Heart left ventricle (tissue), 16 donors: ENCODE results near the gene DENND6B. TPM values are rescaled to one million over a fixed set of nuclear protein-coding genes. Genes with fewer than 3 reads are reported as not detected.

Experiments used
- ATAC-seq, 4 donors: fragments of 200-7000 bp; cut with Tn5 transposase; one replicate each; pipeline ENCODE4 v1.9.1; 2020 to 2022; ENCODE audit warnings: moderate library complexity in 4 of 4, mild to moderate bottlenecking in 3 of 4, moderate number of reproducible peaks in 1 of 4
- DNase-seq, 5 donors: peaks; one replicate each; pipeline ENCODE4 v3.0.0-alpha.2; 2020
- H3K27ac ChIP-seq, 12 donors: fragments of 200-600 bp; sonication (generic) in 4 of 12; one replicate each; pipeline versions ENCODE4 v1.5.0 to v1.8.0; 2016 to 2022; ENCODE audit warnings: mild to moderate bottlenecking in 2 of 12
- H3K27me3 ChIP-seq, 9 donors: fragments of 200-600 bp; sonication (generic) in 2 of 9; one replicate each; pipeline versions ENCODE4 v1.5.1 to v1.8.0; 2016 to 2022; ENCODE audit warnings: mild to moderate bottlenecking in 3 of 9
- H3K36me3 ChIP-seq, 9 donors: fragments of 200-600 bp; sonication (generic) in 2 of 9; one replicate each; pipeline versions ENCODE4 v1.5.0 to v1.8.0; 2018 to 2022; ENCODE audit warnings: mild to moderate bottlenecking in 2 of 9
- H3K4me1 ChIP-seq, 12 donors: fragments of 200-600 bp; sonication (generic) in 4 of 12; one replicate each; pipeline versions ENCODE4 v1.5.0 to v1.8.0; 2016 to 2022; ENCODE audit warnings: mild to moderate bottlenecking in 3 of 12
- H3K4me3 ChIP-seq, 12 donors: fragments of 200-600 bp; sonication (generic) in 4 of 12; one replicate each; pipeline versions ENCODE4 v1.5.0 to v1.8.0; 2017 to 2022; ENCODE audit warnings: mild to moderate bottlenecking in 9 of 12, moderate library complexity in 4 of 12
- H3K9me3 ChIP-seq, 12 donors: fragments of 200-600 bp; sonication (generic) in 4 of 12; one replicate each; pipeline versions ENCODE4 v1.5.0 to v1.8.0; 2016 to 2022; ENCODE audit warnings: mild to moderate bottlenecking in 1 of 12
- CTCF ChIP-seq, 12 donors: fragments of 200-600 bp; sonication (generic) in 4 of 12; IDR thresholded peaks; one replicate each; pipeline versions ENCODE4 v1.5.0 to v1.8.0; 2018 to 2022; ENCODE audit warnings: antibody characterized with exemption in 12 of 12, mild to moderate bottlenecking in 5 of 12
- POLR2A ChIP-seq, 2 donors: fragments of 450-650 bp; IDR thresholded peaks; one replicate each; pipeline ENCODE4 v1.6.1; 2017; ENCODE audit warnings: antibody characterized with exemption in 2 of 2, mild to moderate bottlenecking in 2 of 2, moderate library complexity in 2 of 2
- WGBS, 4 donors: extraction: QIAGEN DNeasy Blood & Tissue Kit in 2 of 4; methylation state at CpG; one replicate each; pipeline versions ENCODE4 v1.1.5 to v1.1.7; 2013 to 2018; 5-methylcytosine and 5-hydroxymethylcytosine counted together
- intact Hi-C, 10 donors: fragments of 100-400 bp; cut with DNase I; formaldehyde crosslinking; loops; one replicate each; pipeline versions ENCODE4 v1.11.1 to v1.14.2; 2022
- polyA plus RNA-seq, 2 donors: library from polyadenylated mRNA; stranded (reverse); fragments of 200-250 nt; gene quantifications; one replicate each; pipeline ENCODE4 v1.2.3, GENCODE V29; 2013
- total RNA-seq, 9 donors: library from RNA; depleted of rRNA in 2 of 9; stranded (reverse); fragments of >200 nt in 2 of 9; fragmentation: NEBNext Ultra II Directional in 3 of 9; extraction: Animal tissue kit (Norgen Biotek cat#: 25700) in 3 of 9; gene quantifications; one replicate each; pipeline versions ENCODE4 v1.1.0 to v1.2.4, GENCODE V29; 2016 to 2023
- donor health status: ischemic (EF 13 %, LVEDD 7.1; RV severe dilation, severe dysfunction).
- donor health status: healthy with polysubstance abuse.
- donor health status: DM: no; HTN: yes; CAD: no.
- donor health status: DM: no; HTN: no; CAD: no.
- donor health status: ischemic (EF 25% LVEDD 6.9; RV normal size, moderate dysfunction).
- donor health status: ischemic (EF 25% LVEDD 5.7; RV mildly dilated, moderate dysfunction).
- donor health status: healthy.
- donor health status: DM: yes; HTN: yes; CAD: no.
- donor health status: ischemic (EF 35%, LVEDD 5.7; RV mildly dilated, moderate dysfunction).
- donor health status: nonischemic (EF 11% LVEDD 7.7; RV severe dilation, severe dysfunction).
- donor health status: DM: yes; HTN: yes; CAD: no.
- donor health status: PGD.
- donor health status: ischemic (EF 29% LVEDD 5.4; RV normal size, mild dysfunction).
- donor health status: nonischemic (EF 23%, LVEDD 6.1; RV moderate dilation, normal function).

The DENND6B gene
- total and polyA plus RNA-seq, 11 donors: 1.0 to 3.2 (median 1.5) TPM

- H3K27ac ChIP-seq: peak overlapping the region in 7 of 12 donors; percentile 24 to 61 (median 34)
- H3K4me3 ChIP-seq: no peak overlapping the region
- intact Hi-C loops: no loop called here
- peaks cover 10 to 98% (median 82%) of the 10 kb centered on the region in 12 donors for H3K4me1 ChIP-seq
- no peaks in the 10 kb centered on the region for H3K9me3 ChIP-seq
- ATAC-seq (no peak), DNase-seq (no peak)
- WGBS, 4 donors: 83 to 88% (median 86%) methylated on average over 13 to 20 of the region's 20 CpGs
- no peaks in the 10 kb centered on the region for H3K27me3 ChIP-seq
- H3K36me3 ChIP-seq: no peaks in the 10 kb centered on the region
- TF ChIP-seq POLR2A (IDR thresholded peaks at IDR 0.05) (no peak), CTCF (IDR thresholded peaks at IDR 0.05) (no peak)
Observed at GRCh38 chr22:50297510-50298265, 29.1 kb downstream of the DENND6B start.

- ATAC-seq: no peak
- H3K27ac ChIP-seq: peak overlapping the region in 7 of 12 donors; percentile 24 to 61 (median 34)
- WGBS, 4 donors: 51 to 55% (median 54%) methylated on average over 11 to 29 of the region's 29 CpGs
Observed at GRCh38 chr22:50296658-50297490, 29.9 kb downstream of the DENND6B start.

GRCh38 chr22:50294319-50294656 is 32.5 kb downstream of the DENND6B start:
- H3K4me1 ChIP-seq: peaks cover 3 to 82% (median 56%) of the 10 kb centered on the region in 12 donors
- ATAC-seq (peak in 1 of 4 donors; percentile 1), DNase-seq (no peak)
- intact Hi-C loops: loop anchor here in 4 of 10 donors (5.0 kb wide), 1 partner anchor 33 kb away; the partner anchor contains the start of gene DENND6B (in 4 of the 4)
- peak overlapping the region in 4 of 12 donors; percentile 22 to 46 (median 36) for H3K4me3 ChIP-seq
- H3K9me3 ChIP-seq: no peaks in the 10 kb centered on the region
- 11 to 42% (median 32%) methylated on average over 3 to 5 of the region's 5 CpGs; no CpG with 5 or more reads in 1 of the 4 donors for WGBS, 4 donors
- no peaks in the 10 kb centered on the region for H3K27me3 ChIP-seq
- peak overlapping the region; percentile 41 to 97 (median 86) for H3K27ac ChIP-seq
- TF ChIP-seq CTCF (IDR thresholded peaks at IDR 0.05): no peak
- TF ChIP-seq POLR2A (IDR thresholded peaks at IDR 0.05): no peak
- peaks cover 0 to 22% (median 10%) of the 10 kb centered on the region in 9 donors for H3K36me3 ChIP-seq

More at GRCh38 chr22:50296658-50297490, 29.9 kb downstream of the DENND6B start:
- TF ChIP-seq POLR2A (IDR thresholded peaks at IDR 0.05) (no peak), CTCF (IDR thresholded peaks at IDR 0.05) (no peak)
- peak in 1 of 5 donors; percentile 56 for DNase-seq
- Histone ChIP-seq H3K27me3 (no peaks in the 10 kb centered on the region), H3K9me3 (no peaks in the 10 kb centered on the region), H3K36me3 (no peaks in the 10 kb centered on the region), H3K4me3 (no peak overlapping the region), H3K4me1 (peaks cover 6 to 98% (median 79%) of the 10 kb centered on the region in 12 donors)
- intact Hi-C loops: no loop called here
